Right renal cortex interstitium (tissue), 3 donors: Measurements from ENCODE around the gene ACP6. TPM values are rescaled to one million over a fixed set of nuclear protein-coding genes. Genes with fewer than 3 reads are reported as not detected.
"Not testable (repeated sequence)": the region's sequence is repeated elsewhere in the genome, so short reads cannot be mapped to it uniquely, and the experiment has no call there.

Experiments
- DNase-seq, 3 donors: peaks; one replicate each; pipeline ENCODE4 v3.0.0-alpha.2; 2013; ENCODE audit warnings: low read depth in 3 of 3, low spot score in 2 of 3
- polyA plus RNA-seq, 3 donors: library from polyadenylated mRNA; unstranded; fragments of 120-200 nt; gene quantifications; one replicate each; pipeline ENCODE4 v1.2.1, GENCODE V29; 2013; ENCODE audit not compliant: insufficient read length in 3 of 3

ACP6 gene
- 10 to 100 TPM; 22.5 to 35.9 (median 30.3) TPM for polyA plus RNA-seq

DNA sequence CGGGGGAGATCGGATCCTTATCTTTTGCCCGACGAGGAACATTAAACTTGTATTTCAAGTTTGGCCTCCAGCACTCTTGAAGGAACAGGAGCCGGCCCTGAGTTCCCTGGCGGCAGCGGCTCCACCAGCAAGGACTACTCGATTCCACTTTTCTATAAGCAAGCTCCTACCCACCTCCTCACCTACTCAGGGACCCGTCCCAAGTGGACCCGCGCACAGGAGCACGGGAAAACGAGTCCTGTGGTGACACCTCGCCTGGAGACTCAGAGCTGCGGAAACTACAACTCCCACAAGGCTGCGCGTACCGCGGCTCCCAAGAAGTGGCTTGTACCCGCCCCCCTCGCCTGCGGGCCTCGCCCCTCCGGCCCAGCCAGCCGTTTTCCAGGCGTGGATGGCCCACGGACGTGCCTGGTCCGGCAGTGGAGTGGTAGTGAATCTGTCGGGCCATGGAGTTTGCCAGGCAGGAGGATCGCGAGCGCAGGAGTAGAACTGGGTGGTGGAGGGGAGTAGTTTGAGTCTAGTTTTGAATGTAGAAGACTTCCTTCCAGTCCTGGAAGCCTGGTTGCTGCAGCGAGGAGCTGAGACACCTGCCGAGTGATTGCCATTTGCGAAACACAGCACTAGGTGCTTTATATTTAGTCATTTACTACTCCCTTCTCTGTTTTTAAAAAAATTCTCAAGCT is at the start of gene ACP6:
ACP6 (minus strand) TSS at position 206 of the 683 bp plus-strand sequence. CDS start 476 bp downstream, outside the sequence.
- peak; percentile 85 to 93 (median 89) for DNase-seq

DNA sequence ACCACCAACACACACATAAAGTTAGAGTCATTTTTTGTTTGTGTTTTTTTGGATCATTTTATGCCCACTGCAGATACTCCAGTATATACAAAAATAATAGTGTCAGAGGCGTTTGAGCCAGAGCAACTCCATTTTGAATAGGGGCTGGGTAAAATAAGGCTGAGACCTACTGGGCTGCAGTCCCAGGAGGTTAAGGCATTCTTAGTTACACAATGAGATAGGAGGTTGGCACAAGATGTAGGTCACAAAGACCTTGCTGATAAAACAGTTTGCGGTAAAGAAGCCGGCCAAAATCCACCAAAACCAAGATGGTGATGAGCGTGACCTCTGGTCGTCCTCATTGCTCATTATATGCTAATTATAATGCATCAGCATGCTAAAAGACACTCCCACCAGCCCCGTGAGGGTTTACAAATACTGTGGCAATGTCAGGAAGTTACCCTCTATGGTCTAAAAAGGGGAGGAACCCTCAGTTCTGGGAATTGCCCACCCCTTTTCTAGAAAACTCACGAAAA is 49.4 kb upstream of the ACP6 start:
- DNase-seq, result no peak

DNA sequence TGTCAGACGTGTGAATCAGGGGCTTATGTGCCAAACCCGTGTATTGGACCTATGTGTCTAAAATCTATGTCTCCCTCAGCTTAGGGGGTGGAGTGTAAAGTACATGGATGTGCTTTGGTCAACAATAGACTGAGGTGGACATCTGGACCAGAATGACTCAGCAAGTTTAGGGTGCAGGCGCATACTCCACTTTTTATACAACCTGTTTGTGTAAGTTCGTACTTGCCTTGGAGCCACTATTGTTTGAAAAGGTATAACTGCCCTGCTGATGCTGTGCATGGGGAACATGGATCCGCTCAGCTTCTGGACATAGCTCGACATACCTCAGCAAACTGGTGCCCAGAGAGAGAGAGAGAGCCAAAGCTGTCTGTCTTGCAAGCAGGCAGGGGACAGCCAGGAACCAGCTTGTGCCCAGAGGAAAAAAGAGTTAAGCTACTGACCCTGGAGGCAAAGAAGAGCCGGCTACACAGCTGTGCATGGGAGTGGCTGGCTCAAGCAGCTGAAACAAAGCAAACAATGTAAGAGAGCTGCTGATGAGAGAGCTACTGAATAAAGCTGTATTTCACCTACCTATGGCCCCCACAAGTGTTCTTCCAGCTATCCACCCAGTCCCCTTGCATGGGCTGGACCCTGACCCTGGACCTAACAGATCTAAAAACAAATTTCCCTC is 48.8 kb upstream of the ACP6 start:
- DNase-seq, result no peak

DNA sequence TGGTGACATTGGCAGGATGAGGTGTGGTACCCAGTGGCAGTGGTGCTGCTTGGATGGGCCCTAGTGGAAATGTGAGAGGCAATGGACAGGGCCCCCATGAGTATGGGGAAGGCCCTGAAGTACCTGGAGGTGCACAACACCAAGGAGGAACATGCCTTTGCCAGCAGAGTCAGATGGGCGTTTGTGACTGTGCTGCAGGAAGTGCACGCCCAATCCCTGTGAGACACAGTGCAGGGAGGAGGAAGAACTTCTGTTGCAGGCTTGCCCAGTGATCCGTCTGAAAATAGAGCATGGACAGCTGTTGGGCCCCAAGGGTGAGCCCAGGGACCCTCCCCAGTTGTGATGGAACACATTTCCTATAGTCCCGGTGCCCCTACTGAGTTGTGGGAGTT is 47.4 kb upstream of the ACP6 start:
- DNase-seq, result no peak

DNA sequence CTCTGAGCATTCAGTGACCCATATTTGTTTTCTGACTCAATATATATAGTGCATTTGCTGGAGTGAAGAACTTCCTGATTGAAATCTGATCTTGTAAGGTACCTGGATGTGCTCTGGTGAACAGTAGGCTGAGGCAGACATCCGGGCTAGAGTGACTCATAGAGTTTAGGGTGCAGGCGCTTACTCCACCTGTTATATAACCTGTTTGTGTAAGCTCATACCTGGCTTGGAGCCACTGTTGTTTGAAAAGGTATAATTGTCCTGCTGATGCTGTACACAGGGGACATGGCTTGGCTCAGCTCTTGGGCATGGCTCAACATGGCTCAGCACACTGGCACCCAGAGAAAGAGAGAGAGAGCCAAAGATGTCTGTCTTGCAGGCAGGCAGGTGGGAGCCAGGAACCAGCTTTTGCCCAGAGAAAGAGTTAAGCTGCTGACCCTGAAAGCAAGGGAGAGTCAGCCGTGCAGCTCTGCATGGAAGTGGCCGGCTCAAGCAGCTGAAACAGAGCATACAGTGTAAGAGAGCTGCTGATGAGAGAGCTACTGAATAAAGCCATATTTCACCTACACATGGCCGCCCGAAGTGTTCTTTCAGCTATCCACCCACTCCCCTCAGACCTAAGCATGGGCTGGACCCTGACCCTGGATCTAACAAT is 46.9 kb upstream of the ACP6 start:
- DNase-seq, result peak in 2 of 3 donors; percentile 47 to 52

DNA sequence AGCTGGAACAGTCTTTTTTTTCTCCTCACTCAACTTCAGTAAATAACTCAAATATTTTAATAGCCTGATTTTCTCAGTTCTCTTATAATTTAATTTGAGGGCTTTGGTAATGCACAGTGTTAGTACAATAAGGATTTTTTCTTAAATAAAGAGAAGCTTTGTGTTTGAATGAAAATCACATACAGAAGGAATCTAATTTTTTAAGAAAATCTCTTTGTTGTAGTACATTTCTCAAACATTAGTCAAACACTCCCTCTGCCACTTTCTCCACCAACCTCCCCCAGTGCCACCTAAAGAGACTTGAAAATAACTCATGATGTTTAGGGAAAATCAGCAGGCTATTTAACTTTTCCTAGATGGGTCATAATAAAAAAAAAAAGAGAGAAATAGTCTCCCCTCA is 42.3 kb upstream of the ACP6 start:
- no peak for DNase-seq

DNA sequence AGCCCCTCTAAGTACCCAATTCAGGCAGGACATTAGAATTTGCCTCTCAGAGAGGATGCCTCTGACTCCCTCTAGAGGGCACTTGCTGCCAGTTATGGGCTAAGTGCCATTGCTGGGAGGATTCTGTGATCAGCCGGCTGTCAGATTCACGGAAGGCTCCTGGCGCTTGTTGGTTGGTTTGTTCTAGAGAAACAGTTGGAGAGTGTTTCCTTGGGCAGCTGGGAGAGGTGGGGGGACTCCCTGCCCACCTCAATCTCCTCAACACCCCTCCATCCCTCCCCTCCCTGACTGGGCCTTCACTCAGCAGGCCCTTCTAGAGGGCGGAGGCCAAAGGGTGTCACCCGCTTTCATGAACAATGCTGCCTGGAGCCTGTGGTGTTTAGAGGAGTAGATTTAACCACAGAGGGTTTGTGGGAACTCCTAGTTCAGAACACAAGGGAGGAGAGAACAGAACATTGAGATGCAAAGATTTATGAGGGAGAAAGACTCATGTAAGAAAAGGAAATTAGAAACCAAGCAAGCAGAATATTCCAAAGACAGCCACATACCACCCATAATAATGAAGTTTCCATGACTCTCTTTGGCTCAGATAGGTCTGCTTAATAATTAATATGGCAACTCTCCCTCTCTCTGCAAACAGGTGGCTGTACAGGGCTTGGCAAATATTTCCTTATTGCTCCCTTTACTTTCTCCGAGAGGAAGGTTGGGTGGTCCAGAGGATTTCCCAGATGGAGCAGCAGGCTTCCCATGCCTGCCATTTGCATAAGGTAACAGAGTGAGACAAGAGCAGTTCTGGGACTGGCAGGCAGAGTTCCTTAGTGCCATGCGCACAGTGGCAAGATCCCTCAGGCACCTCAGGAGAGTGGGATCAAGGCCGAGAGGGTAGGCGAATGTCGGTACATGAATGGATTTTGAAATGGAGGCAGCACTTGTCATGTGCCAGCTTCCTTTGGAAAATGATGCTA is 30.0 kb upstream of the ACP6 start:
- DNase-seq, result peak in 2 of 3 donors; percentile 54 to 66

DNA sequence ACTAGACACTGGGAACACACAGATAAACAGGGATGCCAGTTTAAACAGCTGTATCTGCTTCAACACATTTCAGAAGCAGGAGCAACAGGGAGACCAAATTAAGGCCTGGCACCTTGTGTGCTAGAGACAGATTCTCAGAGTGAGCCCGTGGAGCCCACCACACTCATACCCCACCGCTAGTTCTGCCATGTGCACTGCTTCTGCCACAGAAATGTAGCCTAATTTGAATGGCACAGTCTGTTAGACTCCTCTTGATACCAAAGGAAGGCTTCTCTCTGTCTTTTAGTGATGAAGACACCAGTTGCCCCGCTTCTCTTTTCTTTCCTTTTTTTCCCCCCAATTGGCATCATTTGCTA is 29.3 kb upstream of the ACP6 start:
- DNase-seq, result no peak

DNA sequence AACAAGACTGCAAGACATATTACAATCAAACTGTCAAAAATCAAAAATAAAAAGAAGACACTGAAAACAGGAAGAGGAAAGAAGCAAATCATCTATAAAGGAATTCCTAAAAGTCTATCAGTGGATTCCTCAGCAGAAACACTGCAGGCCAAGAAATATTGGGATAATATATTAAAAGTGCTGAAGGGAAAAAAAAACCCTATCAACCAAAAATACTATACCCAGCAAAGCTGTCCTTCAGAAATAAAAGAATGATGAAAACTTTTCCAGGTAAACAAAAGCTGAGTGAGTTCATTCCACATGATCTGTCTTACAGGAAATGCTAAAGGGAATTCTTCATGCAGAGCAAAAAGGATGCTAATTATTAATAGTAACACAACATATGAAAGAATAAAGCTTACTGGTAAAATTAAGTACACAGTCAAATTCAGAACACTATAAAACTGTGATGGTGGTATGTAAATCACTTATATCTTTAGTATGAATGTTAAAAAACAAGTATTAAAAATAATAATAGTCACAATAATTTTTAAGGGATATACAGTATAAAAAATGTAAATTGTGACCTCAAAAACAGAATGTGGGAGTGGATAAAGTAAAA is 12.9 kb upstream of the ACP6 start:
- no peak for DNase-seq

DNA sequence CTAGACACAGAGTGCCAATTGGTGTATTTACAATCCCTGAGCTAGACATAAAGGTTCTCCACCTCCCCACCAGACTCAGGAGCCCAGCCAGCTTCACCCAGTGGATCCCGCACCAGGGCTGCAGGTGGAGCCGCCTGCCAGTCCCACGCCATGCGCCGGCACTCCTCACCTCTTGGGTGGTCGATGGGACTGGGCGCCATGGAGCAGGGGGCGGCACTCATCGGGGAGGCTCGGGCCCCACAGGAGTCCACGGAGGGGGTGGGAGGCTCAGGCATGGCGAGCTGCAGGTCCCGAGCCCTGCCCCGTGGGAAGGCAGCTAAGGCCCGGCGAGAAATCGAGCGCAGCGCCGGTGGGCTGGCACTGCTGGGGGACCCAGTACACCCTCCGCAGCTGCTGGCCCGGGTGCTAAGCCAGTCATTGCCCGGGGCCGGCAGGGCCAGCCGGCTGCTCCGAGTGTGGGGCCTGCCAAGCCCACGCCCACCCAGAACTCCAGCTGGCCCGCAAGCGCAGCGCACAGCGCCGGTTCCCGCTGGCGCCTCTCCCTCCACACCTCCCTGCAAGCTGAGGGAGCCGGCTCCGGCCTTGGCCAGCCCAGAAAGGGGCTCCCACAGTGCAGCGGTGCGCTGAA is 10.4 kb upstream of the ACP6 start:
- not testable (repeated sequence) for DNase-seq

DNA sequence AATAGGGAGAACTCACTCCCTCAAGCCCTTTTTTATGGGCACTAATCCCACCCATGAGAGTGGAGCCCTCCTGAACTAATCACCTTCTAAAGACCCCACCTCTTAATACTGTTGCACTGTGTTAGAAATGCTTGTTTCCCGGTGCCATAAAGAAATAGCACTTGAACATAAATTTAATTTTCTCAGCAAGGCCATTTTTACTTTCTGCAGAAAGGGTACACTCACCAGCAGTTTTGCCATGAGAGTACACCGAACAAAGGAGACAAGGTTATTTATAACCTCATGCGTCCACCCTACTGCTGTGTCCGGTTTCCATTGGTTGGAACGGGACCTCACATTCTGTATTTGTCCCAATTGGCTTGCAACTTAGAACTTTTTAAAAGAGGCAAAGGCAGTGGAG is 7.4 kb upstream of the ACP6 start:
- not testable (repeated sequence) for DNase-seq

DNA sequence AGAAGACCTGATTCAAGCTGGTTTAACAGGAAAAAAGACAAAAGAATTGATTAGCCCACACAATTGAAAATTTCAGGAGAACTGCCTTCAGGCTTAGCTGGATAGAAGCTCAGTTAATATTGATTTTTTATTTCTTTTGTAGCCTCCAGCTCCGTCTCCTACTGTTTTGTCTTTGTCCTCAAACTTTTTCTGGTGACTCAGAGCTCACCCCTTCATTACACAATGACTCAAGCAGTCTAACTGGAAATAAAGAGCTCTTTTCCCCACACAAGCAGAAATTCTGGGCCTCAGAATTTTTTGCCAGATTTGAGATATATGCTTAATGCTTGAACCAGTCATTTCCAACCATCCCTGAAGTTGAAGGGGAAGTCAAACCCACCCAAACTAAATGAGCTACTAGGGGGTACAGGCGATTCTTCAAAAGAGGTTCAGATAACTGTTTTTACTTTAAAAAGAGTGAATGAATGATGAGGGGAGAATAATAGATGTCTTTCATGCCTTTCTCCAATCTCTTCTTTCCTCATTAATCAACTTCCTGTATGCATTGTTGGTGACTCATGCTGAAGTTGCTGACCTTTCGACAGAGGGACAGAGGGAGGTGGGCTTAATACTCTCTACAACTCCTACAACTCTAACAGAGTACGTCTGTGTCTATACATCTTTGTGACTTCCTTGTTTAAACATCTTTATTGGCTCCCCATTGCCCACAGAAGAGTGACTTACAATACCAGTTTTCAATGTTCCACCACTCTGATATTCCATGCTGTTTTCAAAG is 6.2 kb upstream of the ACP6 start:
- DNase-seq, result no peak

DNA sequence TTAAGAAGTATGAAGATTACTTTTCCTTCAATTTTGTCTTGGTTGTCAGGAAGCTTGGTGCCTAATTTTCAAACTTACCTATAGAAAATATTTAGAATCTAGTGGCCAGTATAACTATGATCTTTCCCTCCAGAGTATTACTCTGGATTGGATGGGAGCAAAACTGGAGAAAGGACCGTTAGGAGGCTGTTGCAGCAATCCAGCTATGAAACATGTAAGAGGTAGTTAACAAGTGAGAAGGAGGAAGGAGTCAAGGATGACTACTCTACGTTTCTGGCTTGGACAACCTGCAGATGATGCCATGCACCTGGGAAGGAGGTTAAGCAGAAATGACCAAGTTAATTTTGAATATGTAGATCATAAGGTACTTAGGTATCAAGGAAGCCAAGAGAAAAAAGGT is 3.5 kb upstream of the ACP6 start:
- no peak for DNase-seq

DNA sequence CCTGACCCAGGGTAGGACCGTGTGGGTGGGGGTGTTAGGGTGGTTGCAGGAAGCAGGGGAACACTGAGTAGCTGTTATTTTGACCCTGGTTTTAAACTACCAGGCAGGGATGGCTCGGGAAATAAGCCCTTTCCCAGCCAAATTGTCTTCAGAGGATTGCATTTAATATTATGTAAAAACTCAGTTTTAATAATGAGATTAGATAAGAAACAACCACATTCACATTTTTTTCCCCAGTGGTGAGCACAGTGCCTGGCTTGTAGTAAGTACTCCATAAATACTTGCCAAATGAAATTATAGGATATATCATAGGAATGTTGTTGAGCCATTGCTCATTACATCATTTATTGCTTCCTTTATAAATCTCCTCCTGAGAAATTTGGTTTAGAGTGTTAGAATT is 3.1 kb upstream of the ACP6 start:
- no peak for DNase-seq

DNA sequence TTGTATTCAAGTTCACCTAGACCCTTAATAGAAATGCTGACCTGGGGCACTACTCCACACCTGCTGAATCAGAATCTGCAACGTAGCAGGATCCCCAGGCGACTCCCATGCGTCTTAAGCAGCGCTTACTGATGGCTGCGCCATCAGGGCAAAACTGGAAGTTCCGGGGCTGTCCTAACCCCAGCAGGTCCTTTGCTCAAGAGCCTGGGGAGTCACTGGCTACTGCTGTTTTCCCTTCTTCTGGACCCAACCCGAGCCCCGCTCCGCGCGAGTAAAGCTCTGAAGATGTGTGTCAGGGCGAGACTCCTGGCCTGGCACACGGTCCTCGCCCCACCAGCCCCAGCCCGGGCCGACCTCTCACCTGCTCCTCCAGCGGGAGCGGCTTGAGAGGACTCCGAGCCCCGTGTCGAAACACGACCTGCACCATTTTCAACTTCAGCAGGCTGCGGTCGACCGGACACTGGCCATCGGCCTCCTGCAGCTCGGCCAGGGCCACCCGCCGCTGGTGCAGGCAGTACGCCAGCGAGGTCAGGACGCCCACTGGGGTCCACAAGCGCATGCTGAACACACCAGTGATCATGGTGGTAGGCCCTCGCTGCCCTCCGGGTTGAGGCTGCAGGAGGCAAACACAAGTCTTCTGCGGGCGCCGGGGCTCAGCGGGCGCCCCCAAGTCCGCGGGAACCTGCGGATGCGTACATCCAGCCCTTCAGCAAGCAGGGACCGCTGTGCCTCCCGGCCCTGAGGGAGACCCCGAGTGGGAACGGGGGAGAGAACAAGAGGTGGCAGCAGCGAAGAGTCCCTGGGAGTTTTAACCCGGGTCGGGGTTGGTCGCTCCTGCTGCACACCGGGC is 630 bp downstream of the ACP6 start:
- peak in 2 of 3 donors; percentile 39 to 41 for DNase-seq

DNA sequence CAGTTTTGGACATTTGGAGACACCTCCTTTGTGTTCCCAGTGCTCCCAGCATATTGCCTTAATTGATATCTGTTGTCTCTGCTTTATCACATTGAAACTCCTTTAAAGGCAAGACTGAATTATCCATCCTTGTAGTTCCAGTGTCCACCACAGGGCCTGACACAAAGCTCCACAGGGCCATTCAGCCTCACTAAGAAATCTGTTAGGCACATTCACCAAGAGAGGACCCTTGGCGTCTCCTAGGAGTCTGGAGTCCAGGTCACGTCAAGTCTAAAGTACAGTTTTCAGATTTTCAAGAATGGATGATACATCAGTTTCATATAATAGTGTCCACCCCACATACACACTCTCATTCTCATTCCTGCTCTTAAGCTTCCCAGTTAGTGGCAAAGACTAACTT is 4.8 kb downstream of the ACP6 start:
- no peak for DNase-seq

DNA sequence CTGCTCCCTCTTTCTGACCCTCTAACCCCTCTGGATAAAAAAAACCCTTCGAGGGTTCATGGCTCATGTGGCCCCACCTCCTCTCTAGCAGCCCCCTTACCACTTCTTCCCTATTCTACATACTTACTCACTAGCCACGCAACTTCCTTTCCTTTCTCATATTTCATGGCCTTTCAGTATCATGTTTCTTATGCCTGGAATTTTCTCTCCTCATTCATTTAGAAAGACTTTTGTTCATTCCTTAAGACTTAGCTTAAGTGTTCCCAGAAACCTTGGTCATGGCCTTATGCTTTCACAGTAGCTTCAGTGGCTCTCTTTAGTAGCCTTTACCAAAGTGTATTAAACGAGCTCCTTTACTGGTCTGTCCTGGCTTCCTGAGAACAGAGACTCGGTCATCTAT is 6.1 kb downstream of the ACP6 start:
- DNase-seq, result no peak

DNA sequence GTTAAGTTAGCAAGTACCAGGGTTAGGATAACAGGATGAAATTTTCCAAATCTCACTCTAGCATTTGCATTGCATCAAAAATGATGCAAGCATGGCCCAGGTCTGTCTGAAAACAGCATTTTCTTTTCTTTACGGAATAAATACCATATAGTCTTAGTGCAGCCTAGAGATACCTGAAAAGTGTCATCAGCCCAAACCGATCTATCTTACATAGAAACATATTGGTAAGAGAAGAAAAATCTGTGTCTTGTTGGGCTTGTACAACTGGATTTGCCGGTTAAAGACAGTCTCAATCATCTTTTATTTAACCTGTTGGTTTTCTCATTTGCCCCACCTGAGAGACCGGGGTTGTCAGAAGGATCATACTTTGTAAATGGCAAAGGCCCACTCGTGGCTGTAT is 15.8 kb downstream of the ACP6 start:
- DNase-seq, result no peak
